ENCODE measurements around the gene UVRAG.

Gene UVRAG

DNA sequence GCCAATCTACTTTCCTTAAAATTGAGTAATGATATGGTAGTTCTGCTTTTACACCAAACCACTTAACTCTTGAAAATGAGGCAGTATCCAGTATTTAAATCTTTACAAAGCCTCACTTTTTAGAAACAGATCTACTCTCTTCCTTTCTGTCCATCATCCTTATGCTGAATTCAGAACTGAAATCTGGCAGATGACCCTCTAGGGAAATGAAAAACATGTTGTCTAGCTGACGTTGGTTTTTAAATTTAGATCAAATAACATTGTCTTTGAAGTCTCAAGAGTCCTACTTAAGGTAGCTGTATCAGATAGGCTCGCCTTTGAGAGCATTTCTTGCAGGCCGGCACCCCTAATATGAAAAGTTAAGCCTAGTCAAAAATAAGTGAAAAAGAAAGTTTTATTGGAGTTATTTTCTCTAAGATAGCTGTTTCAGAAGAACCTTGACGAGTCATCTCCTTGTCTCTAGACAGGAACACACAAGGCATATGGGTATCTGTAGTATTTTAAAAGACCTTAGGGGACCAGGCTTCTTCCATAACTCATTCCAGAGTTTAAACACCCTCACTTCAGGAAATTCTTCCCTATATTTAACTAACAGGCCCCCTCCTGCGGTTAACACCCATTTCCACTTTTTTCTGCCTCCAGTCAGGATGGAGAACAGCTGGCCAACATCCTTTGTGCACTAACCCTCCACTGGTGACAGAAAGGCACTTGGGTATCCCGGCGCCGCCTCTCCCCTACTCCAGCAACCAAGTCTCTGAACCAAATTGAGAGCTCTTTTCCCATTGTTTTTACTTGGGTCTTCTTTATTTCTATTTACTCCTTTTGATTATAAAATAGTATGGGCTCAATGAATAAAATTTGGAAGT, 310.1 kb downstream of the UVRAG start:
- no peak for DNase-seq

DNA sequence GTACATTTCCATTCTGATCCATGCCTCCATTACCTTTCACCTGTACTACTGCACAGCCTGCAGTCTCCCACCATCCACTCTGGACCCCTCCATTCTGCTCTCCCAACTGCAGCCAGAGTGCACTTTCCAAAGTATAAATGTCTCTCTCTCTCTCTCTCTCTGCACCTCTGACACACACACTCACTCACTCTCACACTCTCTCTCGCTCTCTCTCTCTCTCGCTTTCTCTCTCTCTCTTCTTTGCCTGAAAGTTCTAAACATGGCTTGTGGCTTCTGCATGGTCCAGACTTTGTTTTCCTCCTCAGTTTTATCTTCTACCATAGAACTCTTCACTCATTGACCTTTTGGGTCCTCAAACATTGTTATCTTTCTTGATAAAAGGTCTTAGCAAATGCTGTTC, 314.7 kb downstream of the UVRAG start:
- DNase-seq: no peak

GRCh38 chr11:76131142-76131541, 316.1 kb downstream of the UVRAG start:
- DNase-seq: no peak

DNA sequence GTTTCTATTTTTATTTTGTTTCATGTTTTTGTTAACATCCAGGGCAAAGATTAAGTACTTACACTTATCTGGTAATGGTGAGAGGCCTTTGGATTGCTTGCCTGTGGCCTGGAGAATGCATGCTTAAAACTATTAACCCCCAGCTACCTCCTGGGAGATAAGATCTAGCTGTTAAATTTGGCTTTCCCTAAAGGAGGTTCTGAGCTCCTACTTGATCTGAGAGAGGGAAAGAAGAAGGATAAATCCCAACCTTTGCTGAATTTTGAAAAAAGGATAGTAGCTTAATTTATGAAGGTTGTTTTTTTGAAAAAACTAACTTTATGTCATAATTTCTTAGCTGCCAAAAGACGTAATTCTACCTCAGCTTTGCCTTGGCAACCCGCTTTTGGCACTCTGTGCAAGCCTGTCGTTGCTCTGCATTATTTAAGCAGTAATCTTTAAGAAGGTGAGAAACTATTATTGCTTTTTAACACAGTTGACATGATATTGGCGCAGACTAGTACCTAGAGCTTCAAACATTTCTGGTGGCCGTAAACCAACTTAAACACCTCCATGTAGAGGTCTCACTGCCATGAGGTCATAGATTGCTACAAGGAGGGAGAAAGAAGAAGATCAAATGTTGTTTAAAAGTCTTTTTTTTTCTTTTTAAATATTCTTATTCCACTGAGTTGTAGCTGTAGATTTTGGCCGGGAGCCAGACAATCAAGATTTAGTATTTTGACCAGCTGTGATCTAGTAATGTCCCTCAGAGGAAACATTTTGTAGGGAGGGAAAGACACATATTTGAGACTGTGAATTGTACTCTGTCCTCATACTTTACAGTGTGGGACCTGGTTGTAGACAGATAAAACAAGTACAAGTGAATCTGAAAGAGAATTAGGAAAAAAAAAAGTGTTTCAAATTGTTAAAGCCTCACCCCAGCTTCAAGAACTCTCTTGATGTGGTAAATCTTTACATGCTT, 316.9 kb downstream of the UVRAG start:
- no peak for DNase-seq

DNA sequence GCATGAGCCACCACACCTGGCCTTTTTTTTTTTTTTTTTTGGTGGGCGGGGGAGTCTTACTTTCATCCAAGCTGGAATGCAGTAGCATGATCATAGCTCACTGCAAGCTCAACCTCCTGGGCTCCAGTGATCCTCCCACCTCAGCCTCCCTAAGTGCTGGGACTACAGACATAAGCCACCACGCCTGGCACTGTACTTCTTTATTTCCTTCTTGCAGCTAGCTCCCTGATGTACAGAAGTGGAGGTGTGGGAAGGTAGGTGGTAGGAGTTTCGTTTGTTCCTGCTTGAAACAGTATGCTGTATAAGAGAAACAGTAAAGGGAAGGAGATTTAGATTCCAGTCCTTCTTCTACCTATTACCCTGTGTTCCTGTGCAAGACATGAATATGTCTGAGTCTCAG, 319.2 kb downstream of the UVRAG start:
- no peak for DNase-seq

- peak; percentile 42 for DNase-seq
Observed at GRCh38 chr11:76135491-76135890, 320.5 kb downstream of the UVRAG start.

GRCh38 chr11:76139314-76139713, 324.3 kb downstream of the UVRAG start:
- DNase-seq: no peak

- DNase-seq: no peak
Observed at GRCh38 chr11:76140912-76141574, 326.0 kb downstream of the UVRAG start.

GRCh38 chr11:76141901-76142588, 327.0 kb downstream of the UVRAG start:
- DNase-seq: no peak

DNA sequence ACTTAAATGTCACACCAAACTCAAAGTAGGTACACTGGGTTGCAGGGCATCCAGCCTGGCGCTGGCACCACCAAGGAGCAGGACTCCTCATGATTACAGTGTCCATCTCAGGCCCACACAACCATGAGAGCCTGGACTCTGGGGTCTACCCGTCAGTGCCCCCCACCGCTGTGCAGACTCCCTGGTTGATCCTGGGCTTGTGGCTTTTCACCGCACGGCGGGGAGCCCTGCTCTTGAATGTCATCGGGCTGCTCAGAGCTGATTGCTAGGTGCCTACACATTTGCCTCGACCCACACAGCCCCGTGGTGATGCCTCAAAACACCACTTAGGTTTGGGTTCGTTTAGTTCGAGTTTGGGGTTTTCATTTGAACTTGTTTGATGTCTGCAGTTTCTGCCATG, 328.3 kb downstream of the UVRAG start:
- DNase-seq: no peak

GRCh38 chr11:76147106-76147740, 332.2 kb downstream of the UVRAG start:
- DNase-seq: no peak

- no peak for DNase-seq
Observed at GRCh38 chr11:76148231-76148630, 333.2 kb downstream of the UVRAG start.

GRCh38 chr11:76148941-76149613, 334.1 kb downstream of the UVRAG start:
- DNase-seq: no peak

GRCh38 chr11:76149713-76150112, 334.7 kb downstream of the UVRAG start:
- no peak for DNase-seq

DNA sequence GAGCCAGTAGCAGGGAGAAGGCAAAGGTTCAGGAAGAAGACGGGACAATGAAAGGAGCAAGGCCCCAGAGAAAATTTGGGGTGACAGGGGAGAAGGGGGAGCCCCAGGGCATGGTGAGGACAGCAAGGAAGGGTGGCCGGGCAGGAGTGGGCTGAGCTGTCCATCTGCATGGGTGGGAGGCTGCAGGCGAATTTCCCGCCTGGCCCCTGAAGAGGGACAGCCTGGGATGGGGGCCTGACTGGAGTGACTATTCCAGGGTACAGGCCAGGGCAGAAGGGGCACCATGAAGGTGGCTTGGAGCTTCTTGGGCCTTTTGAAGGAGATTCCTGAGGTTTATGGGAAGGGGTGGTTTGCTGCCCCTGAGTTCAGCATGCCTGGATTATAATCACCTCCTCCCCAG, 335.1 kb downstream of the UVRAG start:
- DNase-seq: no peak

DNA sequence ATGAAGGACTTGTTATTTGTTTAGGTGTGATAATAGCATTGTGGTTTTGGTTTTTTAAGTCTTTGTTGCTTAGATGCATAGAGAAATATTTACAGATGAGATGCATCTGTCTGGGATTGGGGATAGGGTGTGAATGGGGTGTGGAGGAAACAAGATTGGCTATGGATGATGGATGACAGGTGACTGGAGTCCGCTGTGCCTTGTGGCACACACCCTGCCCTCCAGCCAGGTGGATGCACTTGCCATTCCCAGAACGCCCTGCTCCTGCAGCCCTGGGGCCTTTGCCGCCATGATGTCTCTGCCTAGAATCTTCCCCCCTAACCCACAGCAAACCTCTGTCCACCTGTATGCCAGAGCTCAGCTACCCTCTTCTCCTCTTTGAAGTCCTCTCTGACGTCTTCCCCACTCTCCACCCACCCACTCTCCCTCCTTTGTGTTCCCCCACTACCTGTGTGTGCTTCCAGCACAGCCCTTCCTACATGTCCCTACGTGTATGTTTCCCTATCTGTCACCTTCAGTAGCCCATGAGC, 336.6 kb downstream of the UVRAG start:
- DNase-seq: no peak

- DNase-seq: no peak
Observed at GRCh38 chr11:76152086-76152681, 337.2 kb downstream of the UVRAG start.

DNA sequence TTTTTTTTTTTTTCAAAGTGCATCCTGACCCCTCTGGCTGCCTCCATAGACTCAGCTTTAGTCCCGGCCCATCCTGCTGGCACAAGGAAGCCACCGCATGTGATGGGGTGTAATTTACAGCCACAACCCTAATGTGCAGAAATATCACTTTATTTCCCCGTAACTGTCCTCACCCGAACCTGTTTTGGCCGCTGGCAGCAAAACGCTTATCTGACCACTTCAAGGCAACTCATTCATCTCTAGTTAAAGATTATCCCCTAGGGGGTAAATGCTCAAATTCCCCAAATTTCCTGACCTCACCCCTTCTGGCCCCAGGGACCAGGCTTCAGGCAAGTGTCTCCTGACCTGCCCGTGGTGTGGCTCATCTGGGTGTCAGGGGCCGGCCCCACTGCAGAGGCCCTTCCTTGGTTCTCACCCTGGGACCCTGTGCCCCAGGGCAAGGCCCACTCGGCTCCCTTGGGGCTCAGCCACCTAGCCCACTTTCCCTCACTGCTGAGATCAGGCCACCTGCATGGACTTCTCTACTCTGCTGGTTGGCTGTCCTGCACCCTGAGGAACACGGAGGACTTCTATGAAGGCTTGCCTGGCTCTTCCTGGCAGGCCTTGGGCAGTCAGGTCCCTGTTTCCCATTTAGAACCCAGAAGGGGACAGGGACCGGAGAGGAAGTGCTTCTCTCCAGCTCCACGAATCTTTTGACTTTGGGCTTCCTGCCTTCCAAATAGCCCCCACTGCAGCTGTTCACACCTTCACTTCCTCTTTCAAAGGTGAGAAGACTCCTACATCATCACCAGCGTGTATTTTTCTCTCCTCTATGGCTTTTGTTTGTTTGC, 337.9 kb downstream of the UVRAG start:
- DNase-seq: no peak

- no peak for DNase-seq
Observed at GRCh38 chr11:76153571-76153923, 338.5 kb downstream of the UVRAG start.
